GM12865 (cell line): ENCODE results near the gene LHPP.

Source experiments
- DNase-seq: peaks from one replicate; pipeline ENCODE4 v3.0.0; 2010; ENCODE audit warnings: low read depth
- H3K4me3 ChIP-seq: 2 replicates; pipeline ENCODE4 v1.5.1; 2011; ENCODE audit warnings: mild to moderate bottlenecking, low read depth, low read length, control low read depth
- TF ChIP-seq, protein P1 (sequence below): IDR thresholded peaks from 2 replicates; pipeline ENCODE4 v1.5.1; 2011; ENCODE audit warnings: low read length, control low read depth, low read depth, inconsistent platforms; ENCODE audit not compliant: insufficient read depth; ENCODE audit errors: missing control alignments

Gene LHPP

DNA sequence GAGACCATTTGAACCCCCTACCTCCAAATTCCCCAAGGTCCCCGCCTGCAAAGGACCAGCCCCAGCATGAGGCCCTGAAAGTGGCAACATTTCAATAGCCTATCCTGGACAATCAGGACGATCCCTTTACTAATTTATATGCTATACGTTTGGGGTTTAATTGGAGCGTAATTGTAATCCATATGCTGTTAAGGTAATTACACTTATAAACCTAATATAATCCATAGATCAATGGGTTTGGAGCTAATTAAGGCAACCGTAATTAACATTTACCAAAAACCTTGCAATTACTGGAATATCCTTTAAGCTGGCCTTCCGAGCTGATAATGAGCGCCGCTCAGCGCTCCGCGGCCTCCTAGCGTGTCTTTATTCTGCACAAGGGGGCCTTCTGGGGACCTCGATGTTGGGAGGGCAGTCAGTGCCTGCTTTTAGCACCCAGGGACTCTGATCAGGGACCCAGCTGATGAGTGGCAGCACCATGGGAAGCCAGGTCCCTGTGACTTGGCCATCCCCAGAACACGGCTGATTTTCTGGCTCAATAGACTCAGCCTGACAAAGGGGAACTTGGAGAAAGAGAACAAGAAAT is 91.2 kb downstream of the LHPP start:
- TF ChIP-seq, protein P1, sequence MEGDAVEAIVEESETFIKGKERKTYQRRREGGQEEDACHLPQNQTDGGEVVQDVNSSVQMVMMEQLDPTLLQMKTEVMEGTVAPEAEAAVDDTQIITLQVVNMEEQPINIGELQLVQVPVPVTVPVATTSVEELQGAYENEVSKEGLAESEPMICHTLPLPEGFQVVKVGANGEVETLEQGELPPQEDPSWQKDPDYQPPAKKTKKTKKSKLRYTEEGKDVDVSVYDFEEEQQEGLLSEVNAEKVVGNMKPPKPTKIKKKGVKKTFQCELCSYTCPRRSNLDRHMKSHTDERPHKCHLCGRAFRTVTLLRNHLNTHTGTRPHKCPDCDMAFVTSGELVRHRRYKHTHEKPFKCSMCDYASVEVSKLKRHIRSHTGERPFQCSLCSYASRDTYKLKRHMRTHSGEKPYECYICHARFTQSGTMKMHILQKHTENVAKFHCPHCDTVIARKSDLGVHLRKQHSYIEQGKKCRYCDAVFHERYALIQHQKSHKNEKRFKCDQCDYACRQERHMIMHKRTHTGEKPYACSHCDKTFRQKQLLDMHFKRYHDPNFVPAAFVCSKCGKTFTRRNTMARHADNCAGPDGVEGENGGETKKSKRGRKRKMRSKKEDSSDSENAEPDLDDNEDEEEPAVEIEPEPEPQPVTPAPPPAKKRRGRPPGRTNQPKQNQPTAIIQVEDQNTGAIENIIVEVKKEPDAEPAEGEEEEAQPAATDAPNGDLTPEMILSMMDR: no peak

DNA sequence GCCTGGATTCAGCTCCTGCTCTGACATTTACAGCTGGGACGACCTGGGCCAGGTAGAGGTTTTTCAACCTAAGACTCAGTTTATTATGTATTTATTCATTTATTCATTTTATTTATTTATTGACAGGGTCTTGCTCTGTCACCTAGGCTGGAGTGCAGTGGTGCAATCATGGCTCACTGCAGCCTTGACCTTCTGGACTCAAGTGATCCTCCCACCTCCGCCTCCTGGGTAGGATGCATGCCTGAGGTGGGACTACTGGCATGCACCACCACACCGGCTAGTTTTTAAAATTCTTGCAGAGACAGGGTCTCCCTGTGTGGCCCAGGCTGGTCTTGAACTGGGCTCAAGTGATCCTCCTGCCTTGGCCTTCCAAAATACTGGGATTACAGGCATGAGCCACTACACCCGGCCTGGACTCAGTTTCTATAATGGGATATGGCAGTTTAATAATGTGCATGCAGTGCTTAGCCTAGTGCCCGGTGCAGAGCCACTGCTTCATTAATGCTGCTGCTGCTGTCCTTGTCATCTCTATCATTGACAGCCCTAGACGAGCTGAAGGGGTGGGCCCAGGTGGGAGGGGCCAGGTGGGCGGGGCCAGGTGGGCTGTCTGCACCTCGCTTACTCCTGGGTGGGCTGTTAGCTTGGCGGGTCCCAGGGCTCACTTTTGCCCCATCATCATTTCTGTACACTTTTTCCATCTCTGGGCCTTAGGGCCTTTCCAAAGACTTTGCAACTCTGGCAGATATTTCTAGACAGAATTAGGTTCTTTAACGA is 92.6 kb downstream of the LHPP start:
- TF ChIP-seq, protein P1: no peak
- no peak overlapping the region for H3K4me3 ChIP-seq
- DNase-seq: no peak

More for the DNA sequence above, 91.2 kb downstream of the LHPP start:
- DNase-seq: no peak
- H3K4me3 ChIP-seq: no peak overlapping the region

DNA sequence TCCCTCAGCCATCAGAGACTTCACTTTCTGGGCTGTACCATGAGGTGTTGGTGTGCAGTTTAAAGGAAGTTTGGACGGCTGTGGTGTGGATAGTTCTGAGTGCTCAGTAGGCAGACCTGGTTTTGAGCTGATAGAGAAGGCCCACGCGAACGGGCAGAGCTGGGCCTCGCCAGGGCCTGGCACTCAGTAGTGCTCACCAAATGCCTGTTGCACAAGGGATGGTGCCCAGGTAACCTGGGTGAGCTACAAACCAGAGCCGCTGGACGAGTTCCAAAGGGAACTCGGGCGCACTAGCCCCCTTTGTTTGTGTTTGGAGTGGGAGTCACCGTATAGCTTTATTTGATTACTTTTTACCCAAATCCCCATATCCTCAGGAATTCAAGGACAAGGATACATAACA is 95.5 kb downstream of the LHPP start:
- H3K4me3 ChIP-seq: no peak overlapping the region

DNA sequence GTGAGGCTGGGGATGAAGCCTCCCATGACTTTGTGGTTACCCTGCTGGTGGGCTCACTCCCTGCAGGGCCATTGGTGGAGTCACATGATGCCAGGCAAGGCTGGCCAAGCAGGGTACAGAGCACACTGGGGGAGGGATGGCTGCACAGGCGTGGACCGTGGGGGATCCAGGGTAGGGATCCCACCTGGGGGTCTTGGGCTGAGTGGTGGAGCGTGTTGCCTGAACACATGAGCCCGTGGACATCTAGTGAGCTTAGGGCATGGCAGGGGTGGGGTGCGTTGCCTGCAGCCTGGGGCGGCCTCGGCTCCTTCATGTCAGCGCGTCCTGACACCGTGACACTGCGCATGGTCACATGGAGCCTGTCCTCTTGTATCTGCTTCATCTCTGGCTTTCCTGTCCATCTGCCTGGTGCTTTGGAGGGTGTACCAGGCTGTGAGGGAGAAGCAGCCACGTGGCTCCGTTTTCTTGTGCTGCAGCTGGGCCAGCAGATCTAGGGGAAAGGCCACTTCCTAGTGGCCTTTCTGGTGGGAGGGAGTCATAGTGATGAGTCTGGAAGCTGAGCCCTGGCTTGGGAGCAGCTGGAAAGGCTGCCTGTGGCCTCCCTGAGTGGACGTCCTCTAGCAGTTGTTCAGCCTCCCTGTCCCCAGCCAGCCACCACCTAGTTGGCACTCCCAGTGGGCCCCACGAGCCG is 96.2 kb downstream of the LHPP start:
- TF ChIP-seq, protein P1: no peak
- DNase-seq: no peak
- no peak overlapping the region for H3K4me3 ChIP-seq

More for the DNA sequence above, 95.5 kb downstream of the LHPP start:
- TF ChIP-seq, protein P1: no peak
- DNase-seq: no peak

DNA sequence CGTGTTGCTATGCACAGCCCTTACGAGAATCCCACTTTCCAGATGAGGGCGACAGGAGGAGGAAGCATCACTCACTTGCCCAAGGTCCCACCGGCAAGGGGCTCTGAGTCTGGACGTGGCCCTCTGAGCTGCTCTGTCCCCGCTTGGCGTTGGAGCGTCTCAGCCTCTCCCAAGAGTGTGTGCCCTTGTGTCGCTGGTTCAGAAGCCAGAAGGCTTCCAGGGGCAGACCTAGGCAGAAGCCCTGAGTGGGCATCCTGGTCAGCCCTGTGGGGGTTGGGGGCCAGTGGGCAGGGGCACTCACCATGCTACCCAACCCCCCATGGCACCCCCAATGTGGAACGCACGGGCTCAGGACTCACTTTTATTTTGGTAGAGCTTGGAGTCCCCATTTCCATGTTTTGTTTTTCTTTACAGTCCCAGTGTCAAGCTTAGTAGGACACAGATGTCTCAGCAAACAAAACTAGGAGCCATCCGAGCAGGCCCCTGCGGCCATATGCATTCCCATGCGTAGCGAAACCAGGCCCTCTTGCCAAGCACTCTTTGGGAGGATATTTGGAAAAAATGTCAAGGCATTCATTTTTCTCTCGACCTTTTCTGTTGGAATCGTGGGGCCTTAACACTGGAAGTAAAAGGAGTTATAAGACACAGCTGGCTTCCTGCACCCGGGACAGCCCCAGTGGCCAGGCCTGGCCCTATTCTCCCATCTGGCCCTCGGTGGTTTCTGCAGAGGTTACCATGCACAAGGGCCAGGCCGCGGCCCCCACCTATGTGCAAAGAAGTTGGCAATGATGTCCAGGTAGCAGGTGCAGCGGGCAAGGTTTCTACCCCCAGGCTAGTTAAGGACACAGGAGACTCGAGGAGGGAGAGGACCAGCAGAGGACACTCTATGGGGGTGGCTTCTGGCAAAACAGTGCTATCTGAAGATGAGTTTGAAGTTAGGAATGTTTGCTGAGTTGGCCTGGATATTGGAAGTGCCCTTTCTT is 97.0 kb downstream of the LHPP start:
- TF ChIP-seq, protein P1: no peak
- no peak for DNase-seq
- no peak overlapping the region for H3K4me3 ChIP-seq

DNA sequence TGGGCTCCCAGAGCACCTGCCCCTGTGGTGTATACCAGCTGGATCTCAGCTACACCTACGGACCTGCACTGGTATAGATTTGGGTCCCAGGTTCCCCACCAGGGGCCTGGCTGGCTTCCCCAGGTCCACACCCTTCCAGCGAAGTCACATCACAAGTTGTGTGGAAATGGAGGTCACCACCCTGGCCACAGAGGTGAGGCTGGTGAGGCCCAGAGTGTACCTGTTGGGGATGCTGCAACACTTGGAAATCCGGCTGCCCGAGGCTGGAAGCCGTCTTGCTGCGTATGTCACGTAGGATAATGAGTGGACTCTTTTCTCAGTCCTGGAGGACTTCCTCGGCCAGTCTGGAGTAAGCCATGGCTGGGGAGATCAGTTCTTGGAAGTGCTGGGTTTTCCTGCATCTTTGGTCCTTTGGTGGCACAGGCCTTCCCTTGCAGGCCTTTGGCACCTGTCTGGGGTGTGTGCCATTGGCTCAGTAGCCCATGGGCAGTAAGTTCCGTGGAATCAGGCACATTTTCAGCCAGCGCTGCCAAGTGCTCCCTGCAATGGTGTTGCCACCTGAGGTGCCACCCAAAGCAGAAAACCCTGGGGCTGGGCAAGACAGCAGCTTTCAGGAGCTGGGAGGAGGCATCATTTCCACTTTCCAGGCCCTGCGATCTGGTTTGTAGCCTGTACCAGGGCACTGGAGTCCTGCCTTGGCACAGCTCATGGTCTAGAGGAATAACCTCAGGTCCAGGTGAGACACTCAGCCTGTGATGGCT is 97.9 kb downstream of the LHPP start:
- TF ChIP-seq, protein P1: no peak
- DNase-seq: no peak
- no peak overlapping the region for H3K4me3 ChIP-seq
